IPS-NIHi7 (cell line): ENCODE results near the gene SLC17A9.
A peak's percentile ranks its signal among the peaks of the same experiment; 100 is the strongest.
"Not testable (repeated sequence)": the region's sequence is repeated elsewhere in the genome, so short reads cannot be mapped to it uniquely, and the experiment has no call there.

Experiments
- DNase-seq: peaks from one replicate; pipeline ENCODE4 v3.0.0; 2012; ENCODE audit warnings: mixed read lengths; ENCODE audit errors: extremely low spot score

The SLC17A9 gene

GRCh38 chr20:62920039-62920645 is 32.4 kb upstream of the SLC17A9 start:
- DNase-seq: no peak

GRCh38 chr20:62921119-62921687 is 31.3 kb upstream of the SLC17A9 start:
- peak; percentile 63 for DNase-seq

- no peak for DNase-seq
Measured at GRCh38 chr20:62922451-62922921, 30.0 kb upstream of the SLC17A9 start.

GRCh38 chr20:62923059-62923668 is 29.3 kb upstream of the SLC17A9 start:
- DNase-seq: not testable (repeated sequence)

GRCh38 chr20:62923669-62924441 is 28.7 kb upstream of the SLC17A9 start:
- DNase-seq: no peak

GRCh38 chr20:62924442-62925075 is 27.9 kb upstream of the SLC17A9 start:
- DNase-seq: no peak

- no peak for DNase-seq
Measured at GRCh38 chr20:62925076-62925419, 27.5 kb upstream of the SLC17A9 start.

GRCh38 chr20:62925420-62926228 is 26.9 kb upstream of the SLC17A9 start:
- DNase-seq: no peak

- DNase-seq: peak; percentile 88
Measured at GRCh38 chr20:62926229-62927127, 26.0 kb upstream of the SLC17A9 start, which contains the start of gene DIDO1. DIDO1 (minus strand) TSS chr20:62926505.

- DNase-seq: no peak
Measured at GRCh38 chr20:62927128-62927705, 25.3 kb upstream of the SLC17A9 start.

- peak; percentile 56 for DNase-seq
Measured at GRCh38 chr20:62928246-62928939, 24.1 kb upstream of the SLC17A9 start.

- DNase-seq: peak; percentile 88
Measured at GRCh38 chr20:62929051-62929538, 23.4 kb upstream of the SLC17A9 start.

GRCh38 chr20:62931464-62931863 is 21.0 kb upstream of the SLC17A9 start:
- DNase-seq: no peak

GRCh38 chr20:62933966-62934365 is 18.5 kb upstream of the SLC17A9 start:
- DNase-seq: no peak

GRCh38 chr20:62935204-62935967 is 17.1 kb upstream of the SLC17A9 start:
- no peak for DNase-seq

- DNase-seq: no peak
Measured at GRCh38 chr20:62935968-62936585, 16.4 kb upstream of the SLC17A9 start.

- DNase-seq: peak; percentile 93
Measured at GRCh38 chr20:62937268-62938104, 15.0 kb upstream of the SLC17A9 start.
